Body of pancreas (tissue), 4 donors: ENCODE data around the gene ATCAY. TPM values are rescaled to one million over a fixed set of nuclear protein-coding genes. Genes with fewer than 3 reads are reported as not detected.

Experiments
- ATAC-seq: fragments of 150-250 bp; one replicate; pipeline ENCODE4 v1.9.1; 2016
- DNase-seq, 4 donors: peaks; one replicate each; pipeline ENCODE4 v3.0.0-alpha.2; 2019
- H3K27ac ChIP-seq, 4 donors: fragments of 200-600 bp; sonication (generic); 1 replicate in 3 of 4; 2 replicates in 1 of 4; pipeline versions ENCODE4 v1.5.1 to v1.6.1; 2016 to 2019; ENCODE audit warnings: mild to moderate bottlenecking in 1 of 4, mixed read lengths in 1 of 4, moderate library complexity in 1 of 4
- H3K27me3 ChIP-seq, 2 donors: fragments of 200-600 bp; sonication (generic); one replicate each; pipeline ENCODE4 v1.6.0; 2016; ENCODE audit warnings: mild to moderate bottlenecking in 1 of 2
- H3K36me3 ChIP-seq, 2 donors: fragments of 200-600 bp; sonication (generic); replicated peaks in 1 of 2; 2 replicates each; pipeline ENCODE4 v1.5.1; 2016; ENCODE audit warnings: low read depth in 2 of 2; ENCODE audit not compliant: insufficient read depth in 1 of 2
- H3K4me1 ChIP-seq: fragments of 200-600 bp; sonication (generic); one replicate; pipeline ENCODE4 v1.6.0; 2016
- H3K4me3 ChIP-seq, 2 donors: fragments of 200-600 bp; sonication (generic); 1 replicate in 1 of 2; 2 replicates in 1 of 2; pipeline ENCODE4 v1.5.1; 2016 to 2019
- H3K9me3 ChIP-seq, 3 donors: fragments of 200-600 bp; sonication (generic); 1 replicate in 2 of 3; 2 replicates in 1 of 3; pipeline ENCODE4 v1.5.1; 2016
- CTCF ChIP-seq, 7 experiments: fragments of 450-650 bp in 4 of 7; fragments of 200-600 bp in 3 of 7; sonication (generic) in 3 of 7; IDR thresholded peaks; one replicate each; pipeline ENCODE4 v1.5.1; 2016 to 2019; ENCODE audit warnings: antibody characterized with exemption in 7 of 7
- POLR2A ChIP-seq, 3 donors: fragments of 450-650 bp; IDR thresholded peaks; one replicate each; pipeline ENCODE4 v1.6.1; 2016; ENCODE audit warnings: antibody characterized with exemption in 3 of 3, mild to moderate bottlenecking in 2 of 3
- WGBS, 2 donors: methylation state at CpG; one replicate each; pipeline ENCODE4 v1.1.5; 2017; 5-methylcytosine and 5-hydroxymethylcytosine counted together
- intact Hi-C: fragments of 100-400 bp; cut with DNase I; formaldehyde crosslinking; loops from one replicate; pipeline ENCODE4 v1.15.1; 2023
- total RNA-seq, 2 donors: library from RNA; depleted of rRNA; stranded (reverse); fragments of >200 nt; gene quantifications; one replicate each; pipeline ENCODE4 v1.1.0, GENCODE V29; 2016

Gene ATCAY
- total RNA-seq, 2 donors from 2014 or later, result 1.6 TPM; not detected in 1

DNA sequence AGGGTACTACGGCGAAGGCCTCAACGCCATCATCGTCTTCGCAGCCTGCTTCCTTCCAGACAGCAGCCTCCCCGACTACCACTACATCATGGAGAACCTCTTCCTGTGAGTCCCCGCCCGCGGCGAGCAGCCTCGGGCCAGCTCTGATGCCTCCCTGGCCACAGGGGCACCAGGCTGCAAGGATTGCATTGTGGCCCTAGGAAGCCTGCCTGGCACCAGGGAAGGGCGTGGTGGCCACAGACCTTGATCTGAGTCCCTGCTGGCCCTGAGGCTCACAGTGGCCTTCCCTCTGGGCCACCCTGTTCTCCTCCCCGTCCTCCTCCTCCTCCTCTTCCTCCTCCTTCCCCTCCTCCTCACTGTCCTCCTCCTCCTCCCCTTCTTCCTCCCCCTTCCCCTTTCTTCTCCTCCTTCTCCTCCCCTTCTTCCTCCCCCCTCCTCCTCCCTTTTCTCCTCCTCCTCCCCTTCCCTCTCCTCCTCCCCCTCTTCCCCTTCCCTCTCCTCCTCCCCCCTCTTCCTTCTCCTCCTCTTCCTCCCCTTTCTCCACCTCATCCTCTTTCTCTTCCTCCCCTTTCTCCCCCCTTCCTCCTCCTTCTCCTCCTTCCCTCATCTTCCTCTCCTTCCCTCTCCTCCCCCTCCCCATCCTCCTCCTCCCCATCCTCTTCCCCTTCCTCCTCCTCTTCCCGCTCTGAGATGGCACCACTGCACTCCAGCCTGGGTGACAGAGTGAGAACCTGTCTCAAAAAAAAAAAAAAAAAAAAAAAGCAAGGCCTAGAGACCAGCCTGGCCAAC is 28.0 kb downstream of the ATCAY start:
- H3K36me3 ChIP-seq, result no peaks in the 10 kb centered on the region
- intact Hi-C loops, result no loop called here
- no peak overlapping the region for H3K4me3 ChIP-seq
- no peak overlapping the region for H3K27ac ChIP-seq
- WGBS, 2 donors, result 61 to 73% methylated on average over 3 to 11 of the region's 14 CpGs
- ATAC-seq, result no peak
- H3K4me1 ChIP-seq, result no peaks in the 10 kb centered on the region
- H3K27me3 ChIP-seq, result no peaks in the 10 kb centered on the region
- DNase-seq, result no peak
- peaks cover 0 to 11% (median 0%) of the 10 kb centered on the region in 3 donors for H3K9me3 ChIP-seq
- TF ChIP-seq CTCF (IDR thresholded peaks at IDR 0.05) (no peak), POLR2A (IDR thresholded peaks at IDR 0.05) (no peak)

- DNase-seq, result no peak
- TF ChIP-seq CTCF (IDR thresholded peaks at IDR 0.05) (no peak), POLR2A (IDR thresholded peaks at IDR 0.05) (no peak)
- Histone ChIP-seq H3K4me3 (no peak overlapping the region), H3K36me3 (no peaks in the 10 kb centered on the region), H3K27me3 (no peaks in the 10 kb centered on the region), H3K4me1 (no peaks in the 10 kb centered on the region), H3K9me3 (peaks cover 0 to 11% (median 0%) of the 10 kb centered on the region in 3 donors), H3K27ac (no peak overlapping the region)
- intact Hi-C loops, result no loop called here
- 86 to 100% methylated on average over 1 of the region's 1 CpG for WGBS, 2 donors
- no peak for ATAC-seq
These were observed 29.6 kb downstream of the ATCAY start for GRCh38 chr19:3910105-3910504.

DNA sequence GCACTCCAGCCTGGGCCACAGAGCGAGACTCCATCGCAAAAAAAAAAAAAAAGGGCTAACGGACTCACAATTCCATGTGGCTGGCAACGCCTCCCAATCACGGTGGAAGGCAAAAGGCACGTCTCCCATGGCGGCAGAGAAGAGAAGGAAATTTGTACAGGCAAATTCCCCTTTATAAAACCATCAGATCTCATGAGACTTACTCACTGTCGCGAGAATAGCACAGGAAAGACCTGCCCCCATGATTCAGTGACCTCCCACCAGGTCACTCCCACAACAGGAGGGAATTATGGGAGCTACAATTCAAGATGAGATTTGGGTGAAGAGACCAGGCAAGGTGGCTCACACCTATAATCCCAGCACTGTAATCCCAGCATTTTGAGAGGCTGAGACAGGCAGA is 33.7 kb downstream of the ATCAY start:
- no peaks in the 10 kb centered on the region for H3K4me1 ChIP-seq
- WGBS, 2 donors, result 74 to 76% methylated on average over 7 to 9 of the region's 9 CpGs

DNA sequence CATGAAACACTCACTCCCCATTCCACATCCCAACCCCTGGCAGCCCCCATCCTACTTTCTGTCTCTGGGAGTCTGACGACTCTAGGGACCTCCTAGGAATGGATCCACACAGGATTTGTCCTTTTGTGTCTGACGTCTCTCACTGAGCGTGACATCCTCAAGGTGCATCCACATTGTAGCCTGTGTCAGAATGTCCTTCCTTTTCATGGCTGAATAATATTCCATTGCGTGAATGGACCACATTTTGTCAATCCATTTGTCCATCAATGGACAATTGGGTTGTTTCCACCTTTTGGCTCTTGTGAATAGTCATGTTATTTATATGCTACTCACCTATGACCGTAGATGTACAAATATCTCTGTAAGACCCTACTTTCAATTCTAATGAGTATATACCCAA is 35.5 kb downstream of the ATCAY start:
- no peak for ATAC-seq
- intact Hi-C loops, result no loop called here

More for the DNA sequence above, 33.7 kb downstream of the ATCAY start:
- no peaks in the 10 kb centered on the region for H3K36me3 ChIP-seq
- intact Hi-C loops, result no loop called here
- no peak overlapping the region for H3K27ac ChIP-seq
- DNase-seq (no peak), ATAC-seq (no peak)
- no peaks in the 10 kb centered on the region for H3K27me3 ChIP-seq
- H3K9me3 ChIP-seq, result peaks cover 0 to 11% (median 0%) of the 10 kb centered on the region in 3 donors
- no peak overlapping the region for H3K4me3 ChIP-seq
- TF ChIP-seq POLR2A (IDR thresholded peaks at IDR 0.05) (no peak), CTCF (IDR thresholded peaks at IDR 0.05) (no peak)

More for the DNA sequence above, 35.5 kb downstream of the ATCAY start:
- Histone ChIP-seq H3K4me3 (no peak overlapping the region), H3K27ac (no peak overlapping the region), H3K27me3 (no peaks in the 10 kb centered on the region), H3K9me3 (peaks cover 0 to 6% (median 0%) of the 10 kb centered on the region in 3 donors), H3K4me1 (no peaks in the 10 kb centered on the region), H3K36me3 (no peaks in the 10 kb centered on the region)
- 83% methylated on average over 5 of the region's 5 CpGs for WGBS, 2 donors
- no peak for DNase-seq
- no peak for TF ChIP-seq CTCF (IDR thresholded peaks at IDR 0.05)
